ENCODE measurements around the gene VSNL1.

The VSNL1 gene

GRCh38 chr2:17540093-17540812, at the start of gene VSNL1:
Gene VSNL1 (plus strand): TSS chr2:17540696. CDS start chr2:17592075, 51,379 bp downstream.
- DNase-seq (ENCODE audit: low read depth), result peak; percentile 61

- peak; percentile 1 for DNase-seq (ENCODE audit: low read depth)
These were observed 44.9 kb upstream of the VSNL1 start for GRCh38 chr2:17495590-17495989.

GRCh38 chr2:17497718-17498117, 42.8 kb upstream of the VSNL1 start:
- no peak for DNase-seq (ENCODE audit: low read depth)

- no peak for DNase-seq (ENCODE audit: low read depth)
These were observed 33.5 kb upstream of the VSNL1 start for GRCh38 chr2:17506736-17507616.

- DNase-seq (ENCODE audit: low read depth), result no peak
These were observed 24.8 kb upstream of the VSNL1 start for GRCh38 chr2:17515652-17516051.

- DNase-seq (ENCODE audit: low read depth), result no peak
These were observed 22.9 kb upstream of the VSNL1 start for GRCh38 chr2:17517481-17518211.

- DNase-seq (ENCODE audit: low read depth), result peak; percentile 78
These were observed 22.0 kb upstream of the VSNL1 start, which contains the start of gene RAD51AP2 for GRCh38 chr2:17518212-17519154. Gene RAD51AP2 (minus strand): TSS chr2:17518440. CDS start chr2:17518415, 25 bp downstream.

- DNase-seq (ENCODE audit: low read depth), result no peak
These were observed 21.0 kb upstream of the VSNL1 start for GRCh38 chr2:17519486-17519885.

- no peak for DNase-seq (ENCODE audit: low read depth)
These were observed 19.7 kb upstream of the VSNL1 start for GRCh38 chr2:17520761-17521160.

GRCh38 chr2:17521621-17522020, 18.9 kb upstream of the VSNL1 start:
- no peak for DNase-seq (ENCODE audit: low read depth)

- DNase-seq (ENCODE audit: low read depth), result no peak
These were observed 18.2 kb upstream of the VSNL1 start for GRCh38 chr2:17522303-17522702.

GRCh38 chr2:17529771-17530170, 10.7 kb upstream of the VSNL1 start:
- DNase-seq (ENCODE audit: low read depth), result no peak

GRCh38 chr2:17533546-17533945, 7.0 kb upstream of the VSNL1 start:
- no peak for DNase-seq (ENCODE audit: low read depth)

- DNase-seq (ENCODE audit: low read depth), result no peak
These were observed 4.1 kb upstream of the VSNL1 start for GRCh38 chr2:17536416-17536815.

- no peak for DNase-seq (ENCODE audit: low read depth)
These were observed 2.3 kb upstream of the VSNL1 start for GRCh38 chr2:17538022-17538843.

- DNase-seq (ENCODE audit: low read depth), result peak; percentile 32
These were observed 1.5 kb upstream of the VSNL1 start for GRCh38 chr2:17538844-17539554.

- DNase-seq (ENCODE audit: low read depth), result no peak
These were observed 844 bp upstream of the VSNL1 start for GRCh38 chr2:17539611-17540092.

GRCh38 chr2:17540813-17541530, 476 bp downstream of the VSNL1 start:
- DNase-seq (ENCODE audit: low read depth), result no peak

GRCh38 chr2:17541531-17541950, 1.0 kb downstream of the VSNL1 start:
- DNase-seq (ENCODE audit: low read depth), result no peak
